HG03432 (cell line): ENCODE measurements around the gene ZDHHC22.

ENCODE experiments used
- ATAC-seq: cut with Tn5 transposase; IDR thresholded peaks from one replicate; pipeline ENCODE4 v1.9.1; 2021; ENCODE audit warnings: mild to moderate bottlenecking, moderate library complexity; ENCODE audit not compliant: unreplicated experiment

ZDHHC22 gene

GRCh38 chr14:77131206-77131605 is 10.4 kb downstream of the ZDHHC22 start:
- ATAC-seq, result no peak

GRCh38 chr14:77130386-77130785 is 11.2 kb downstream of the ZDHHC22 start:
- ATAC-seq, result no peak

GRCh38 chr14:77128414-77128891 is 13.1 kb downstream of the ZDHHC22 start:
- no peak for ATAC-seq

GRCh38 chr14:77126461-77126990 is 15.1 kb downstream of the ZDHHC22 start:
- ATAC-seq, result no peak

- ATAC-seq, result no peak
These were observed 15.7 kb downstream of the ZDHHC22 start for GRCh38 chr14:77125823-77126325.

- no peak for ATAC-seq
These were observed 16.2 kb downstream of the ZDHHC22 start for GRCh38 chr14:77125281-77125801.

DNA sequence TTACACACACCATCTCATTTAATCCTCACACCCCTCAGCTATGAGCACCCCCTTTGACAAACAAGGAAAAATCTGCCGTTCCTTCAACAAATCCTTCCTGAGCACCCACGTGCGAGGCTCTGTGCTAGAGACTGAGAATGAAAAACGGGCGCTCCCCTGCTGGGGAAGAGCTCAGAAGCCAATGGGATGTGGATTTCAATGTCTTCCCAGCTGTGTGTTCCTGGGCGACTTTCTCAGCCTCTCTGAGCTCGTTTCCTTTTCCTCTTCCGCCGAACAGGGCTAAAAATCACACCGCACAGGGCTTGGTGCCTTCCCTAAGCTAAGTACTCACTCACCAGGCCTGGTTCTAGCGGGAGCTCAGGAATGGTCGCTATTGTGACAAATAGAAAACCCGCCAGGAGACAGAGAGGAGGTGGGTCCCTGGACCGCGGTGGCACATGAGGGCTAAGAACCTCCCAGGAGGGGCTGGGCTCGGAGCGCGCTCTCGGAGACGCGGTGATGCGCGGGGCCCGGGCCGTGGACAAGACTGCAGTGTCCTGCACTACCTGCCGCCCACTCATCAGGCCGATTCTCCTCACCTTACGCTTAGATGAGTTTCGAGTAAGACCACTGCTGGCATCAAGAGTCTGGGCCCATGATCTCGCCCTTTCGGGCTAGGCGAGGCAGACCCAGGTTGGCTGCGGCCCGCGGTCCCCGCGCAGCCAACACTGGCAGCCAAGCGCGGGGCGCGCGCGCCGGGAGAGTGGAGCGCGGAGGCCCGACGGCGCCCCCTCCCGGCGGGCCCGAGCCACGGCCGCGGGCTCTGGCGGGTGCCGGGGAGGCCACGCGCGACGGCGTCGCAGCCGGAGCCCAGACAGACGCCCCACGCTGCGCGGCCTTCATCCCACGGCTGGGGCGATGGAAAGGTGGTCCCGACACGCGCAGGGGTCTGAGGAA is 17.0 kb downstream of the ZDHHC22 start:
- peak; percentile 29 for ATAC-seq

- no peak for ATAC-seq
These were observed 17.9 kb downstream of the ZDHHC22 start for GRCh38 chr14:77123381-77124325.

- no peak for ATAC-seq
These were observed 19.0 kb downstream of the ZDHHC22 start for GRCh38 chr14:77122526-77123125.

DNA sequence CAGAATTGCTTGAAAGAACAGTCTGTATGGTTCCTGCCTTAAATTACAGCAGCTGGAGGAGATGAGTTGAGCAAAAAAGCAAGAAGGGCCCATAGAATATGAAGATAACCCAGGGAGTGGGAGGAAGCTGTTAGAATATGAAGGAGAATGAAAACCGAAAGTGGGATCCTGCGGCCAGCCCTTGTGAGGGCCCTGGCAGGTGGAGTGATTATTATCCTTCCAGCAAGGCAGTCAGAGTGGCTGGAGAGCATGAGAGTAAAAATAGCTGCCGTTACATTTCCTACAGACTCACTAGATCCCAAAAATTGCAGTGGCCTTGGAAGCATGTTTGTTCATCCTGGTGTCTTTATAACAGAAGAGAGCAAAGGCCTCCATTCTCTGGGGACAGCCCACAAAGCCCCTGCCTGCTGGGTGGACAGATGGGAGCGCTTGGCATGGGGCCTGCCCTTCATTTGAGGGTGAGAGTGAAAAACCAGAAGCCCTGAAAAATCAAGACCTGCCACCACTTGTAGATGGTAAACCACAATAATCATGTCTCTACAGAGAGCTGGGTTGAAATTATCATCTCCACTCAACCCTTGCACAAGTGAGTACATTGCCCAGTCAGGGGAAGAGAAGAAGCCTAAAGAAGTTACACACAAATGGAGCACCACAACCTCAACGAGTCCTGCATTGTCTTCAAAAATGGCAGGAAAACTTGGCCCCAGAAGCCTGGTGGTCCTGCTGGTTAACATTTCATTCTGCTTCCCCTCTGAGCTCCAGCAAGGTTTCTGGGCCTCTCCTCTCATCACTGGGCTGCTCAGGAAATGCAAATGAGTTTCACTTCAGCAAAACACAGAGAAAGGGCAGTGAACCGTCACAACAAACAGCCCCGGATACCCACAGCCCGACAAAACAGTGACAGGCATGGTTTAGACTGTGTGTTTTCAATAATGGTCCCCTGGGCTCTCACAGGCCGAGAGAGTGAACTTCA is 20.5 kb downstream of the ZDHHC22 start:
- peak; percentile 86 for ATAC-seq

- ATAC-seq, result no peak
These were observed 21.7 kb downstream of the ZDHHC22 start for GRCh38 chr14:77119851-77120250.

DNA sequence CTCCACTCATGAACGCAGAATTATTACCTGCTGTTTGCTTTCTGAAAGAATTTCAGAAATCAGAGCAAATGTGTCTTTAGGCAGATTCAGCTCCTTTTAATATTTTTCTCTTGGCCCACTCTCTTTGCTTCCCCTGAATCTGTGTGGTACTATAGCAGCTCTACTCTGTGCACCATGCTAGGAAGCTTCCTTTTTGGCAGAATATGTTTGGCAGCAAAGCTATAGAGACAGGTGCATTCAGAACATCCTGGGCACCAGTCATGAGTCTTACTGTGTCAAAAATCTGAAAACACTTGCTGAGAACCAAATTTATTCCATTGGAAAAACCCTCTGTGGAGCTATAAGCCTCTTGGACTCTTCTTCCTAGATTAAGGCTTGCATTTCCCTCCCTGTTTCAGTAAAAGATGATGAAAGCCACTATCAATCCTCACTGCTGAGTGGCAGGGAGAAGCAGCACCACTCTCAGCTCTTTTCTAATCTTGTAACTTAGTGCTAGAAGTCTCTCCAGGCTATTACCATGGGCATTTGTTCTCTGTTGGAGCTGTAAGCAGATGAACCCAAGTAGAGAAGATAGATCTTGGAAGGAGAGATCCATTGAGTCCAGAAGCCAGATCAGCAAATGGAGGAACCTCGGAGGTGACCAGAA is 25.3 kb downstream of the ZDHHC22 start:
- ATAC-seq, result no peak

DNA sequence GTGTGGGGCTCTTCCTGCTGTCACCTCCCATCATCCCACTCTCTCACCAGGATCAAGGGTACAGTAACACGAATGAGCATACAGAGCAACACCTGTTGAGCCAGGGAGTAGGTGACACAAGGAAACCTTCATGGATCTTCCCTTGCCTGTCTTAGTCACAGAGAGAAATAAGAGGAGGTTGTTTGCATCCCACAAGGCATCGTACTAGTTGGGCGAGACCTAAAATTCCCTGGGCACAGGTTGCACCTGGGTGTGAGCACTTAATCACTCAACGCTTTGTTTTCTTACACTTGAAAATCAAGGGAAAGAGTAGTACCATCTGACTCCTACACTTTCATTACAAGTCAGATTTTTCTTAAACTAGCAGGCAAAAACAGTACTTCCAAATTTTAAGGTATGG is 27.0 kb downstream of the ZDHHC22 start:
- ATAC-seq, result no peak

- ATAC-seq, result no peak
These were observed 27.9 kb downstream of the ZDHHC22 start for GRCh38 chr14:77113644-77114043.

GRCh38 chr14:77111021-77111420 is 30.6 kb downstream of the ZDHHC22 start:
- ATAC-seq, result no peak

GRCh38 chr14:77110286-77110685 is 31.3 kb downstream of the ZDHHC22 start:
- no peak for ATAC-seq

GRCh38 chr14:77109656-77110055 is 31.9 kb downstream of the ZDHHC22 start:
- ATAC-seq, result no peak

DNA sequence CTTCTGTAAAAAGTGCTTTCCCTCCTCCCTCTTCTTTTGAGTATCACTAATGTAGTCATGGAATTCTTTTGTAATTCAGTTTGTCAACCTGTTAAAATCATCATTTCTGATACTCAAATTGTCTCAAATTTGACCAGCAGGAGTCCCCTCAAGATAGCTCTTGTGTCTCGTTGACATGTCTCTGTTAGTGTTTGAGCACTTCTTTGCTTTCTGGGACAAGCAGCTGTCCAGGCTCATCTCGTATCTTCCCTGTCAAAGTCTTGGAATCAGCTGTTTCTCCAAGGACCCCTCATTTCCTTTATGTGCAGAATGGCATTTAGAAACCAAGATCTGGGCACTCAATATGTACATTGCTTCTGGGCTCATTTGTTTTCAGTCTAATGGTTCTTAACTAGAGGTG is 32.8 kb downstream of the ZDHHC22 start:
- no peak for ATAC-seq

- ATAC-seq, result no peak
These were observed 34.4 kb downstream of the ZDHHC22 start for GRCh38 chr14:77107228-77107627.
